Body of pancreas (tissue), 4 donors: Measurements from ENCODE around the gene CELF1.

Experiments
- CTCF ChIP-seq, 7 experiments: fragments of 450-650 bp in 4 of 7; fragments of 200-600 bp in 3 of 7; sonication (generic) in 3 of 7; IDR thresholded peaks; one replicate each; pipeline ENCODE4 v1.5.1; 2016 to 2019; ENCODE audit warnings: antibody characterized with exemption in 7 of 7
- POLR2A ChIP-seq, 3 donors: fragments of 450-650 bp; IDR thresholded peaks; one replicate each; pipeline ENCODE4 v1.6.1; 2016; ENCODE audit warnings: antibody characterized with exemption in 3 of 3, mild to moderate bottlenecking in 2 of 3

- TF ChIP-seq POLR2A (IDR thresholded peaks at IDR 0.05) (no peak), CTCF (IDR thresholded peaks at IDR 0.05) (no peak)
Observed at GRCh38 chr11:47593934-47594855, 41.3 kb upstream of the CELF1 start, which contains the start of gene C1QTNF4.
